H54 (cell line): ENCODE results near the gene CLASRP.
"Not testable (repeated sequence)": the region's sequence is repeated elsewhere in the genome, so short reads cannot be mapped to it uniquely, and the experiment has no call there.

ENCODE experiments used
- DNase-seq: peaks from one replicate; pipeline ENCODE4 v3.0.0; 2011; ENCODE audit warnings: low spot score, mixed read lengths; ENCODE audit not compliant: insufficient read length
- FAIRE-seq: peaks from 3 replicates; lab custom pipeline; 2011; peaks lifted over from hg19 to GRCh38; lab: Jason Lieb, UNC
- POLR2A ChIP-seq: IDR thresholded peaks from 2 replicates; pipeline ENCODE4 v1.6.1; 2011; ENCODE audit warnings: low read depth, mild to moderate bottlenecking, low read length

Gene CLASRP

GRCh38 chr19:45102481-45102880 lies 63.6 kb downstream of the CLASRP start:
- no peak for TF ChIP-seq POLR2A
- FAIRE-seq (no peak), DNase-seq (no peak)

- no peak for FAIRE-seq
- no peak for DNase-seq
- TF ChIP-seq POLR2A = no peak
These were observed 64.3 kb downstream of the CLASRP start for GRCh38 chr19:45103156-45103507.

DNA sequence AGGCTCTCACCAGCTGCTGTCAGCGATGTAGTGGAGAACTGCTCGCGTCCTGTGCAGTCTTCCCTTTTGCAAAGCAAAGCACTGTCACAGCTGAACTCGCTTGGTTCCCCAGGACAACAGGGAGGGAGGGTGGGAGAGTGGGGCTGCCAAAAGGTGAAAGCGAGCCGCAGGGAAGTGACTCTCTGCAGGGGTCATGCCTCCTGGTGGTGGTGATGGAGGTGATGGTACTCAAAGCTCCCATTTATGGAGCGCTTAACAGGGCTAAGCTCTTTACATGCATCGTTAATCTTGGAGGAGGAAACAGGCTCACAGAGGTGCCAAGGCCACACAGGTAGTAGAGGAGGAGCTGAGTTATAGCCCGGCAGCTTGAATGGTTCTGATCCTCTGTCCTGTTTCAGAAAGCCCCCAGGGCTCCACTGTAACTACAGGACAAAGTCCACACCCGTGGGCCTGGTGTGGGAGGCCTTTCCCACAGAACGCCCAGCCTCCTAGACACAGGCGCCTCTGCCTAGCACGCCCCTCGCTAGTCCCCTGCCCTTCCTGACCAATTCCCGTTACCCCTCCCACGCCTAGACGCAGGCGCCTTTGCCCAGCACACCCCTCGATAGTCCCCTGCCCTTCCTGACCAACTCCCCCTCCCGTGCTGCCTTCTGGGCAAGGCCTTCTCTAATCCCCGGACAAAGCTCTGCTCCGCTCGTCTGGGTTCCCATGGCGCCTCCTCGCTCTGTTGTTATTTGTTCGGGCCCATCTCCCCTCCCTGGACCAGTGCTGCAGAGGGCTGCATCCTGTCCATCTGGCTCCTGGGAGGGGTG lies 64.9 kb downstream of the CLASRP start:
- no peak for TF ChIP-seq POLR2A
- FAIRE-seq (no peak), DNase-seq (no peak)

DNA sequence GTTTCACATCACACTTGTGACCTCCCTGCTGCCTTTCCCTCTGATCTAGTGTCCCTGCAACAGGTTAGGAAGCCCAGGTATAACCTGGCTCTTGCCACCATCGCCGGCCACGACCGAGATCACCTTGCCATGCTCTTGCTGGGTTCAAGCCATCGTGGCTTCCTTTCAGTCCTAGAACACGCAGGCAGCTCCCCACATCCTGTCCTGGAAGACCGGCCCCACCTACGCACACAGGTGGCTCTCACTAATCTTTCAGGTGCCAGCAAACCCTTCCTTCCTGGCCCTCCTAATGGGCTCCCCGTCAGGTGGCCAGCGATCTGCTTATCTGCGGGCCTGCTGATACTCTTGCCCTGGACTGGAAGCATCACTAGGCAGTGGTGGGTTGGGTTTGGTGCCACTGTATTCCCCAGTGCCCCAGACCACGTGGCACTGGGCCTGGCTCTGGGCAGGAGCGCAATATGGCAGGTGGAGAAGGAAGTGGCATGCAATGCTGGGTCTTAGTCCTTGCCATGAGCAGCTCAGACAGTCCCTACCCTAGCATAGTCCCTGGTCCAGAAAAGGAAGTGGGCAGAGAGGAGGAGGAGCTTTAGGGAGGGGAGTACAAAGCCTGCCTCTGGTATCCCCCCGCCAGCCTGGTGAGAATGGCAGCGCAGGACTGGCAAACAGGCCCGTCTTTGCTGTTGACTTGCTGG lies 66.0 kb downstream of the CLASRP start:
- DNase-seq (no peak), FAIRE-seq (no peak)

GRCh38 chr19:45106363-45106762 lies 67.5 kb downstream of the CLASRP start:
- not testable (repeated sequence) for DNase-seq, FAIRE-seq

More for the DNA sequence above, 66.0 kb downstream of the CLASRP start:
- no peak for TF ChIP-seq POLR2A

GRCh38 chr19:45107621-45108150 lies 68.8 kb downstream of the CLASRP start:
- no peak for FAIRE-seq
- TF ChIP-seq POLR2A = no peak
- DNase-seq = no peak

DNA sequence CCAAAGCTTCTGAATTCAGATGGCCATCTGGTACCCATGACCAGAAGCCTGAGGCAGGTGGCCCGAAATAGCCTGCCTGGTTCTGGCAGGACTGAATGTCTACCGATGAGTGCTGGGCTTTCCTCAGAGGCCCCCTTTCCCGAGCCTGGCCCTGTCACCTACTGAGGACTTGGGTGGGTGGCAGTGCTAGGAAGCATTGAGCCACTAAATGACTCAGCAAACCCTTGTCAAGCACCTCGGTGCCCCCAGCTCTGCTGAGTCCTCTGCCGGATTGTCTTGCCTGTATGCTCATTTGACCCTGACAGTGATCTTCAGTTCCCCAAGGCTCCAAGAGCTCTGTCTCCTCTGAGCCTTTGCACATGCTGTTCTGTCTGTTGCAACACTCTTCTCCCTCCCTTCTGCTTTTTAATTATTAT lies 72.0 kb downstream of the CLASRP start:
- no peak for FAIRE-seq
- TF ChIP-seq POLR2A = no peak
- DNase-seq = no peak

- FAIRE-seq = no peak
- TF ChIP-seq POLR2A = no peak
These were observed 73.4 kb downstream of the CLASRP start for GRCh38 chr19:45112111-45112827.

DNA sequence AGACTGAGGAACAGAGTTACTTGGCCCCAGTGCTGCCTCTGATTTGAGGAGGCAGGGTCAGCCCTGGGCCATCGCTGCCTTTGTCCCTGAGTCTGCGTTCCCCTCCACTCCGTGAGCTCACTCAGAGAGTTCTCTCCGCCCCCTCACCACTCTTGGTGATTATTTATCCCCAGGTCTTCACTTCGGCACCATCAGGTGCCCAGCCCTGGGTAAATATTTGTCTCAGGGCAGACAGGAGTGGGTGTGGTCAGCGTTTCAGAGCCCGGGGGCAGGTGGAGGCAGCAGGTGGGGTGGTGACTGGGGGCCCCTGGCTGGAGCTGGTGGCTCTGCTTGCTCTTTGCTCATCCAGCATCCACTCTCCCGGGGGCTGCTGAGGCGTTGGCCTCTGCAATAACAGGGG lies 74.8 kb downstream of the CLASRP start:
- FAIRE-seq (no peak), DNase-seq (no peak)
- no peak for TF ChIP-seq POLR2A

More at GRCh38 chr19:45112111-45112827, 73.4 kb downstream of the CLASRP start:
- no peak for DNase-seq

DNA sequence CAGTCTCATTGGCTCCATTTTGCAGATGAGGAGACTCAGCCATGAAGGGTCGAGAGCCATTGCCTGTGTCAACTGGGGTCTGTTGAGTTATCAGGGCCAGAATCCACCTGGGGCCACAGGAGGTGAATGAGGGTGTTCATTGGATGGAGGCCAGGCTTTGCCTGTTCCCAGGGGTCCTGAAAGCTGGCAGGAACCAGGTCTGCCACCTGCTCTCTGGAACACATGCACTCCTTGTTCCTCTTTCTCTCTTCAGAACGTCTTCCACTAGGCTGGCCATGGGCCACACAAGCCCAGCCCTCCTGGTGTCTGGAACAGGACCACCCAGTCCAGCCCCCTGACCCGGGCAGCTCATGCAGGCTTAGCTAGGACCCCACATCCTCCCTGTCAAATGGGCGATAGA lies 75.3 kb downstream of the CLASRP start:
- FAIRE-seq (no peak), DNase-seq (no peak)
- TF ChIP-seq POLR2A = no peak

DNA sequence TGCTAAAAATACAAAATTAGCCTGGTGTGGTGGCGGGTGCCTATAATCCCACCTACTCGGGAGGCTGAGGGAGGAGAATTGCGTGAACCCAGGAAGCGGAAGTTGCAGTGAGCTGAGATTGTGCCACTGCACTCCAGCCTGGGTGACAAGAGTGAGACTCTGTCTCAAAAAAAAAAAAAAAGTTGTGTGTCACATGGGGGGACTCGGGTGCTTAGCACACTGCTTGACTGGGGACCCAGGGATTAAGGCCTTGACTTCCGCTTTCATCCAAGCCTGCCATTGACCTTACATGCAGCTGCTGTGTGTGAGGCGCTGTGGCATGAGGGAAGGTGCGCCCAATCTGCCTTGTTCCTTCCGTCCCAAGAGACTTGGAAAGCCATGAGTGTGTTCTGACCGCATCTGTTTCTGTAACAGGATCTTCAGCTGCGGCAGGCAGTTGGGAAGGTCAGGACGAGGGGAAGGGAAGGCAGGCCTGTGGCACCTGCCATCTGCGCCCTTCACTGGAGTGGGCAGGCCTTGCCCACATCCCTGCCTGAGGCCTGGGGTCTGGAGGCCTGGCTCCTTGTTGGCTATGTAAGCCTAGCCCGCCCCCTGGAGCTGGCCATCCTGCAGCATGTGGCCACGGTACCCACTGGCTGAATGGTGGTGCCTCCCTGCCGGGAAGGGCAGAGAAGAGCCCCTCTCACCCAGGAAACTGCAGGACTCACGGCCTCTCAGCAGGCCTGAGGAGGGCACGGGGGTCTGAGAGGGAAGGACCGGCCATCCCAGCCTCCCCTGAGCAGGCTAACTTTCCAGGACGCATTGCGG lies 77.2 kb downstream of the CLASRP start:
- TF ChIP-seq POLR2A = no peak
- FAIRE-seq = no peak
- DNase-seq = no peak

- FAIRE-seq (no peak), DNase-seq (no peak)
- no peak for TF ChIP-seq POLR2A
These were observed 78.3 kb downstream of the CLASRP start for GRCh38 chr19:45117167-45117594.

DNA sequence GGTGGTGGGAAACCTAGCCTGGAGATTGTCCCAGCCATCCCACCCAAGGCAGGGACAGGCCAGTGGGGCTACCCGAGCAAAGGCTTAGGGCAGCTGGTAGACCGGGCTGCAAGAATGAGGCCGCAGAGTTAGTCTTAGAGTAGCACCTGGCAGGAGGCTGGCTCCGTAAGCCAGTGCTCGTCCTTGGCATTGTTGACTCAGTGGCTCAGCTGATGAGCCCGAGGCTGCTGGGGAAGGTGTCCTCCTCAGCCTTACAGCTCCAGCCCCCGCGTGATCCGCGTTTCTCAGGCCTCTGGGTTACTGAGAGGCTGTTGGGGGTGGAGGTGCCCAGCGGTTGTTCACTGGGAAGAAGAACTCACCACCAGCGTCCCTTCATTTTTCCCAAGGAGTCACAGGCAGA lies 78.8 kb downstream of the CLASRP start:
- no peak for FAIRE-seq
- no peak for DNase-seq
- TF ChIP-seq POLR2A = no peak
